ENCODE results near the gene HINT1. TPM values are rescaled to one million over a fixed set of nuclear protein-coding genes. Genes with fewer than 3 reads are reported as not detected.

Gene HINT1
- 100 to 1,000 TPM; 135 to 261 (median 251) TPM for total RNA-seq
- polyA plus RNA-seq: 100 to 1,000 TPM; 561 to 852 (median 744) TPM

- intact Hi-C loops (cut with DNase I): loop anchor here (2.0 to 10.0 kb wide), 2 partner anchors 252 to 630 kb away; partner anchors contain the start of gene FNIP1
- H3K27ac ChIP-seq: peak within 1 kb of the TSS; percentile 93 to 94 (median 94)
- H3K9me3 ChIP-seq: no peaks in the 10 kb centered on the region
- peak; percentile 94 for DNase-seq
- peak within 1 kb of the TSS; percentile 64 to 82 (median 71) for H3K4me3 ChIP-seq
- TF ChIP-seq POLR2A (IDR thresholded peaks at IDR 0.05) (peak; percentile 81 to 82), POLR2AphosphoS5 (IDR thresholded peaks at IDR 0.05) (peak; percentile 92 to 96 (median 92)), CTCF (IDR thresholded peaks at IDR 0.05) (no peak)
- H3K4me1 ChIP-seq: peaks cover 0 to 30% (median 20%) of the 10 kb centered on the region in 4 donors
- H3K27me3 ChIP-seq: no peaks in the 10 kb centered on the region
- peaks cover 4 to 28% (median 20%) of the 10 kb centered on the region in 4 donors for H3K36me3 ChIP-seq
- WGBS, 2 donors: 0 to 2% methylated on average over 33 of the region's 33 CpGs
These were observed at the start of gene HINT1 for GRCh38 chr5:131165119-131165727. Gene HINT1, minus strand, starts transcription at chr5:131165256. Its CDS starts 51 bp downstream, at chr5:131165205.

GRCh38 chr5:131214609-131215227 lies 49.7 kb upstream of the HINT1 start:
- WGBS, 2 donors: 83 to 87% methylated on average over 3 of the region's 3 CpGs
- Histone ChIP-seq H3K4me1 (no peaks in the 10 kb centered on the region), H3K4me3 (no peak overlapping the region), H3K27ac (no peak overlapping the region), H3K9me3 (no peaks in the 10 kb centered on the region), H3K27me3 (no peaks in the 10 kb centered on the region), H3K36me3 (no peaks in the 10 kb centered on the region)
- DNase-seq: no peak
- intact Hi-C loops (cut with DNase I): no loop called here
- TF ChIP-seq CTCF (IDR thresholded peaks at IDR 0.05): no peak
- TF ChIP-seq POLR2AphosphoS5 (IDR thresholded peaks at IDR 0.05): no peak
- TF ChIP-seq POLR2A (IDR thresholded peaks at IDR 0.05): no peak
- no peak for TF ChIP-seq EP300 (IDR thresholded peaks at IDR 0.05)

- Histone ChIP-seq H3K36me3 (no peaks in the 10 kb centered on the region), H3K9me3 (no peaks in the 10 kb centered on the region), H3K4me3 (no peak overlapping the region), H3K4me1 (no peaks in the 10 kb centered on the region), H3K27me3 (no peaks in the 10 kb centered on the region), H3K27ac (no peak overlapping the region)
- intact Hi-C loops (cut with DNase I): no loop called here
- 74 to 91% methylated on average over 5 of the region's 5 CpGs for WGBS, 2 donors
- TF ChIP-seq POLR2A (IDR thresholded peaks at IDR 0.05) (no peak), EP300 (IDR thresholded peaks at IDR 0.05) (no peak), CTCF (IDR thresholded peaks at IDR 0.05) (no peak), POLR2AphosphoS5 (IDR thresholded peaks at IDR 0.05) (no peak)
- no peak for DNase-seq
These were observed 47.5 kb upstream of the HINT1 start for GRCh38 chr5:131212471-131213021.

- no peak overlapping the region for H3K4me3 ChIP-seq
These were observed 46.6 kb upstream of the HINT1 start for GRCh38 chr5:131211669-131212068.

More at GRCh38 chr5:131211669-131212068, 46.6 kb upstream of the HINT1 start:
- Histone ChIP-seq H3K9me3 (no peaks in the 10 kb centered on the region), H3K27me3 (no peaks in the 10 kb centered on the region), H3K36me3 (no peaks in the 10 kb centered on the region), H3K4me1 (no peaks in the 10 kb centered on the region), H3K27ac (no peak overlapping the region)
- no peak for DNase-seq
- intact Hi-C loops (cut with DNase I): no loop called here
- TF ChIP-seq POLR2A (IDR thresholded peaks at IDR 0.05) (no peak), CTCF (IDR thresholded peaks at IDR 0.05) (no peak), POLR2AphosphoS5 (IDR thresholded peaks at IDR 0.05) (no peak), EP300 (IDR thresholded peaks at IDR 0.05) (no peak)
- WGBS, 2 donors: 93 to 96% methylated on average over 5 of the region's 5 CpGs
